Spleen (tissue), 11 donors: Measurements from ENCODE around the gene STX8. TPM values are rescaled to one million over a fixed set of nuclear protein-coding genes. Genes with fewer than 3 reads are reported as not detected.

ENCODE experiments used
- DNase-seq: peaks from one replicate; pipeline ENCODE4 v3.0.0-alpha.2; 2020
- H3K27ac ChIP-seq, 8 donors: fragments of 200-600 bp; sonication (generic) in 7 of 8; 1 replicate in 4 of 8; 2 replicates in 4 of 8; pipeline versions ENCODE4 v1.5.0 to v1.8.0; 2016 to 2021; ENCODE audit warnings: inconsistent platforms in 4 of 8, mild to moderate bottlenecking in 4 of 8, moderate library complexity in 1 of 8
- H3K27me3 ChIP-seq, 7 donors: fragments of 200-600 bp; sonication (generic) in 6 of 7; replicated peaks in 1 of 7; 1 replicate in 4 of 7; 2 replicates in 3 of 7; pipeline versions ENCODE4 v1.5.0 to v1.8.0; 2016 to 2021; ENCODE audit warnings: inconsistent platforms in 3 of 7, mild to moderate bottlenecking in 1 of 7
- H3K36me3 ChIP-seq, 6 donors: fragments of 200-600 bp; sonication (generic) in 5 of 6; 1 replicate in 4 of 6; 2 replicates in 2 of 6; pipeline versions ENCODE4 v1.5.0 to v1.8.0; 2016 to 2021; ENCODE audit warnings: inconsistent platforms in 2 of 6
- H3K4me1 ChIP-seq, 6 donors: fragments of 200-600 bp; sonication (generic) in 5 of 6; 1 replicate in 3 of 6; 2 replicates in 3 of 6; pipeline versions ENCODE4 v1.5.0 to v1.8.0; 2016 to 2021; ENCODE audit warnings: inconsistent platforms in 3 of 6
- H3K4me3 ChIP-seq, 8 donors: fragments of 200-600 bp; sonication (generic) in 7 of 8; 1 replicate in 4 of 8; 2 replicates in 4 of 8; pipeline versions ENCODE4 v1.5.0 to v1.8.0; 2016 to 2021; ENCODE audit warnings: inconsistent platforms in 4 of 8, mild to moderate bottlenecking in 4 of 8, moderate library complexity in 2 of 8
- H3K9me3 ChIP-seq, 8 donors: fragments of 200-600 bp; sonication (generic) in 7 of 8; 1 replicate in 4 of 8; 2 replicates in 4 of 8; pipeline versions ENCODE4 v1.5.0 to v1.8.0; 2016 to 2021; ENCODE audit warnings: inconsistent platforms in 4 of 8
- POLR2A ChIP-seq, 3 donors: fragments of 450-650 bp; IDR thresholded peaks; one replicate each; pipeline ENCODE4 v1.5.1; 2017; ENCODE audit warnings: antibody characterized with exemption in 3 of 3, mild to moderate bottlenecking in 1 of 3
- POLR2AphosphoS5 ChIP-seq, 3 donors: sonication (generic); formaldehyde crosslinking; IDR thresholded peaks; one replicate each; pipeline ENCODE4 v1.5.1; 2017; ENCODE audit warnings: antibody characterized with exemption in 3 of 3
- WGBS, 5 donors: extraction: QIAGEN DNeasy Blood & Tissue Kit in 3 of 5; methylation state at CpG; one replicate each; pipeline versions ENCODE4 v1.1.5 to v1.1.7; 2013 to 2018; 5-methylcytosine and 5-hydroxymethylcytosine counted together
- intact Hi-C: fragments of 100-400 bp; cut with DNase I; formaldehyde crosslinking; loops from one replicate; pipeline ENCODE4 v1.15.0; 2023; ENCODE audit warnings: low total_unique reads
- polyA plus RNA-seq, 3 donors: library from polyadenylated mRNA; stranded (reverse); fragments of 200-250 nt; gene quantifications; one replicate each; pipeline ENCODE4 v1.2.1, GENCODE V29; 2013
- total RNA-seq, 7 donors: library from RNA; depleted of rRNA in 3 of 7; stranded (reverse); fragments of >200 nt in 3 of 7; fragmentation: NEBNext Ultra II Directional in 4 of 7; extraction: Animal tissue kit (Norgen Biotek cat#: 25700) in 4 of 7; gene quantifications; one replicate each; pipeline versions ENCODE4 v1.1.0 to v1.2.1, GENCODE V29; 2016 to 2021
- TF ChIP-seq, protein P1 (sequence below), 11 experiments: fragments of 200-600 bp in 7 of 11; fragments of 450-650 bp in 4 of 11; sonication (generic) in 4 of 11; IDR thresholded peaks in 8 of 11; conservative IDR thresholded peaks in 3 of 11; 1 replicate in 7 of 11; 2 replicates in 4 of 11; pipeline versions ENCODE4 v1.4.0 to v1.8.0; 2016 to 2021; ENCODE audit warnings: antibody characterized with exemption in 11 of 11, inconsistent platforms in 4 of 11, mild to moderate bottlenecking in 1 of 11
- donor health status: healthy with polysubstance abuse.
- donor health status: DM: no; HTN: no; CAD: no; lungs with moderate emphysema.
- donor health status: DM: no; HTN: no; CAD: no.
- donor health status: Bipolar disorder and iron deficiency.
- donor health status: healthy.
- donor health status: DM: no; HTN: no; CAD: no.
- donor health status: DM: yes; HTN: yes; CAD: no.

The STX8 gene
- total and polyA plus RNA-seq, 10 donors, result 37.3 to 59.8 (median 48.9) TPM

DNA sequence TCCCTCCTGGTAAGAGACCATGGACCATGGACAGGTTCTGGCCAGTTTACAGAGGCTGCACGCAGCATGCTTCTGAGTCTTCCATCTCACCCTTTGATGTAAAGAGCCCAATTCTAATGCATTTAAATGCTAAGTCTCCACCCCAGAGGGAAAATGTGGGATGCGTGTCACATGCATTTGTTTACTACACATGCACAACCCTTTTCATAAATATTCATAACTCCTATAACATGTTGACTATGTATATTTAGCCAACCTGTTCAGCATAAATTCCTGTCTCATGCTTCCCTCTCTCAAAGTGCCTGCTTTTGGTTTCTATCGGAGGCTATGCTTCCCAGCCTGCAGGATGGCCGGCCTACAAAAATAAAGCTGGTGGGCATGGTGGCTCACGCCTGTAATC is 260.3 kb downstream of the STX8 start:
- H3K27ac ChIP-seq, result no peak overlapping the region
- H3K36me3 ChIP-seq, result peaks cover 0 to 21% (median 0%) of the 10 kb centered on the region in 6 donors
- intact Hi-C loops, result no loop called here
- 96 to 99% (median 98%) methylated on average over 5 of the region's 5 CpGs for WGBS, 5 donors
- no peak overlapping the region for H3K4me3 ChIP-seq
- no peak for DNase-seq
- no peaks in the 10 kb centered on the region for H3K27me3 ChIP-seq
- H3K9me3 ChIP-seq, result peaks cover 0 to 25% (median 17%) of the 10 kb centered on the region in 8 donors
- H3K4me1 ChIP-seq, result no peaks in the 10 kb centered on the region
- TF ChIP-seq POLR2AphosphoS5 (IDR thresholded peaks at IDR 0.05) (no peak), POLR2A (IDR thresholded peaks at IDR 0.05) (no peak)
- TF ChIP-seq, protein P1, sequence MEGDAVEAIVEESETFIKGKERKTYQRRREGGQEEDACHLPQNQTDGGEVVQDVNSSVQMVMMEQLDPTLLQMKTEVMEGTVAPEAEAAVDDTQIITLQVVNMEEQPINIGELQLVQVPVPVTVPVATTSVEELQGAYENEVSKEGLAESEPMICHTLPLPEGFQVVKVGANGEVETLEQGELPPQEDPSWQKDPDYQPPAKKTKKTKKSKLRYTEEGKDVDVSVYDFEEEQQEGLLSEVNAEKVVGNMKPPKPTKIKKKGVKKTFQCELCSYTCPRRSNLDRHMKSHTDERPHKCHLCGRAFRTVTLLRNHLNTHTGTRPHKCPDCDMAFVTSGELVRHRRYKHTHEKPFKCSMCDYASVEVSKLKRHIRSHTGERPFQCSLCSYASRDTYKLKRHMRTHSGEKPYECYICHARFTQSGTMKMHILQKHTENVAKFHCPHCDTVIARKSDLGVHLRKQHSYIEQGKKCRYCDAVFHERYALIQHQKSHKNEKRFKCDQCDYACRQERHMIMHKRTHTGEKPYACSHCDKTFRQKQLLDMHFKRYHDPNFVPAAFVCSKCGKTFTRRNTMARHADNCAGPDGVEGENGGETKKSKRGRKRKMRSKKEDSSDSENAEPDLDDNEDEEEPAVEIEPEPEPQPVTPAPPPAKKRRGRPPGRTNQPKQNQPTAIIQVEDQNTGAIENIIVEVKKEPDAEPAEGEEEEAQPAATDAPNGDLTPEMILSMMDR (IDR thresholded peaks at IDR 0.05 in 8 of 11, conservative IDR thresholded peaks at IDR 0.05 in 3 of 11), result no peak

DNA sequence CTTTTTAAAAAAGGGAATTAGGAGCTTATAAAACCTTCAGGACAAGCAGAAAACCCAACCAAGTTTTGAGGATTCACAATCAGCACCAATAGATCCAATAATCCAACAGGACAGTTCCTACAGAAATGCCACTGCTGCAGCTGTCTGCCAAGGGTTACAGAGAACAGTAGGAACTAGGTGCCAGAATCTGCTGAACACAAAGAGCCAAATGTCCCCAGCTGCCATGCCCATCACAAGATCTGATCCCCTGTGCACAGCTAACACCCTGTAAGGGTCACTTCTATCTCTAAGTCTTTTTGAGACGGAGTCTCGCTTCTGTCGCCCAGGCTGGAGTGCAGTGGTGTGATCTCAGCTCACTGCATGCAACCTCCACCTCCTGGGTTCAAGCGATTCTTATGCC is 262.3 kb downstream of the STX8 start:
- intact Hi-C loops, result no loop called here
- Histone ChIP-seq H3K27ac (no peak overlapping the region), H3K4me3 (no peak overlapping the region), H3K36me3 (peaks cover 0 to 11% (median 0%) of the 10 kb centered on the region in 6 donors), H3K4me1 (no peaks in the 10 kb centered on the region), H3K9me3 (peaks cover 0 to 11% (median 7%) of the 10 kb centered on the region in 8 donors), H3K27me3 (no peaks in the 10 kb centered on the region)
- no peak for DNase-seq
- 91 to 99% (median 94%) methylated on average over 4 of the region's 4 CpGs for WGBS, 5 donors
- no peak for TF ChIP-seq POLR2A (IDR thresholded peaks at IDR 0.05)
- TF ChIP-seq, protein P1 (IDR thresholded peaks at IDR 0.05 in 8 of 11, conservative IDR thresholded peaks at IDR 0.05 in 3 of 11), result no peak
- TF ChIP-seq POLR2AphosphoS5 (IDR thresholded peaks at IDR 0.05), result no peak

GRCh38 chr17:9309216-9309615 is 266.4 kb downstream of the STX8 start:
- Histone ChIP-seq H3K27ac (no peak overlapping the region), H3K4me1 (peaks cover 0 to 9% (median 0%) of the 10 kb centered on the region in 6 donors), H3K9me3 (no peaks in the 10 kb centered on the region), H3K27me3 (no peaks in the 10 kb centered on the region), H3K36me3 (peaks cover 0 to 9% (median 0%) of the 10 kb centered on the region in 6 donors), H3K4me3 (no peak overlapping the region)
- TF ChIP-seq POLR2A (IDR thresholded peaks at IDR 0.05) (no peak), POLR2AphosphoS5 (IDR thresholded peaks at IDR 0.05) (no peak)
- TF ChIP-seq, protein P1 (IDR thresholded peaks at IDR 0.05 in 8 of 11, conservative IDR thresholded peaks at IDR 0.05 in 3 of 11), result no peak
- 92 to 96% (median 94%) methylated on average over 6 of the region's 6 CpGs for WGBS, 5 donors
- intact Hi-C loops, result no loop called here
- no peak for DNase-seq

DNA sequence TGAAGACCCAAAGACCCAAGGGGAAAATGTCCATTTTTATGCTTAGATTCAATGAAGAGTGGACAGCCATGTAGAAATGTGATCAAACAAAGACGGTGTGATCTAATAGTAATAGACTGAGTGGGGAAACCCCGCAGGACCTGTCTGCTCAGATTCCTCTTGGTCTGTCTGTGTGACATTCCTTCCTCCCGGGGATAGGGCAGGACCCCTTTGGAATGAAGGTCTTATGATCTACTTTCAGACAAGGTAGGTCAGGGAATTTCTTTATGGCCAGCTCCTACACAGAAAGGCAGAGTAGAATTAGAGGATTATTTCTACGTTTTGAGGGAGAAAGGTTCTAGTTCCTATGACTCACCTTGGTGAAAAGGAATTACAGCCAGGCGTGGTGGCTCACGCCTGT is 267.6 kb downstream of the STX8 start:
- WGBS, 5 donors, result 90 to 93% (median 93%) methylated on average over 6 of the region's 6 CpGs
- Histone ChIP-seq H3K27ac (no peak overlapping the region), H3K36me3 (peaks cover 0 to 9% (median 0%) of the 10 kb centered on the region in 6 donors), H3K4me3 (no peak overlapping the region), H3K9me3 (no peaks in the 10 kb centered on the region), H3K4me1 (peaks cover 0 to 9% (median 0%) of the 10 kb centered on the region in 6 donors), H3K27me3 (no peaks in the 10 kb centered on the region)
- TF ChIP-seq POLR2A (IDR thresholded peaks at IDR 0.05), result no peak
- TF ChIP-seq, protein P1 (IDR thresholded peaks at IDR 0.05 in 8 of 11, conservative IDR thresholded peaks at IDR 0.05 in 3 of 11), result no peak
- TF ChIP-seq POLR2AphosphoS5 (IDR thresholded peaks at IDR 0.05), result no peak
- DNase-seq, result no peak
- intact Hi-C loops, result no loop called here
